Measurements from ENCODE around the gene KIAA0408.
"Not testable (repeated sequence)": the region's sequence is repeated elsewhere in the genome, so short reads cannot be mapped to it uniquely, and the experiment has no call there.

The KIAA0408 gene

GRCh38 chr6:127412016-127412415 lies 47.2 kb downstream of the KIAA0408 start:
- not testable (repeated sequence) for DNase-seq (ENCODE audit: low read depth)

Data from stimulated activated CD8-positive, alpha-beta memory T cell treated with anti-CD3 and anti-CD28 coated beads, Interleukin-12 subunit alpha, Interleukin-12 subunit beta, amount 100 ng/mL, for 1 hour (primary cell).